SK-N-MC (cell line): ENCODE measurements around the gene SH3BP1.

Experiments
- EZH2 ChIP-seq: fragments of 200-600 bp; sonication (generic); IDR thresholded peaks from one replicate; pipeline ENCODE4 v1.6.1; 2017; ENCODE audit warnings: antibody characterized with exemption
- POLR2AphosphoS5 ChIP-seq: IDR thresholded peaks from 2 replicates; pipeline ENCODE4 v1.6.1; 2012; ENCODE audit warnings: mild to moderate bottlenecking, low read depth, low read length, borderline replicate concordance

- TF ChIP-seq EZH2, result no peak
- no peak for TF ChIP-seq POLR2AphosphoS5
These were observed 512 bp downstream of the SH3BP1 start for GRCh38 chr22:37639771-37640590.
